DMS53 treated with DMSO at 0.1 percent for 48 hours (cell line): ENCODE data around the gene KRTAP19-1.

Source experiments
- DNase-seq: peaks from one replicate; lab custom pipeline; 2025; ENCODE audit not compliant: unreplicated experiment; lab: John Stamatoyannopoulos, UW

KRTAP19-1 gene

GRCh38 chr21:30430170-30430655, 50.0 kb downstream of the KRTAP19-1 start, which contains the start of gene KRTAP13-4:
Gene KRTAP13-4 (plus strand): TSS chr21:30430220. CDS start chr21:30430276, 56 bp downstream.
- DNase-seq = no peak
